ENCODE results near the gene SIRT7. TPM values are rescaled to one million over a fixed set of nuclear protein-coding genes. Genes with fewer than 3 reads are reported as not detected.

Gene SIRT7
- total and polyA plus RNA-seq, 11 donors: 3.6 to 13.2 (median 6.8) TPM

DNA sequence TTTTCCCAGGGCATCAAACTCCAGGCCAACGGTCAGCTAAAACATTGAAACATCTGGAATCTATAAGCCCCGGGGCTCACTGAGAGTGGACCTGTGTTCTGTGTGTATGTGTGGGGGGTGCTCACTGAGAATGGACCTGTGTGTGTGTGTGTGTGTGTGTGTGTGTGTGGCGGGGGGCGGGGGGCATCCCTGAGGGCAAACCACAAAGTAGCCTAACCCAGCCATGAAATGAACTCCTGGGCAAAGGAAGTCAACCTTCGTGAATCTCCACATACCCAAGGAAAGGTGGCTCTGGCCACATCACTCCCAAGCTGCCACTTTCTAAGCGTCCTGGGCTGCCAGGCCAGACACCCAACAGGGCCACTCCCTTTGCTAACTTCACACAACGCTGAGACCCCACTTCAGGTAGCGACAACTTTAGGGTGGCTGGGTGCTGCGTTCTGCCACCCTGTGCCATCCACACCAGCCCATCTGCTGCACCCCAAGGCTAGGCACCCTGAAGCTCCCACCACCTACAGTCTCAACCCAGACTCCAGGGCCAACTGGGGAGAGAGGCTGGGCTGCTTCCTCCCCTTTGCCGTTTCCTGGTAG is 8.0 kb upstream of the SIRT7 start:
- 46 to 69% (median 57%) methylated on average over 9 to 10 of the region's 10 CpGs for WGBS, 4 donors
- H3K4me1 ChIP-seq: peaks cover 21 to 69% (median 46%) of the 10 kb centered on the region in 12 donors
- TF ChIP-seq, protein P1, sequence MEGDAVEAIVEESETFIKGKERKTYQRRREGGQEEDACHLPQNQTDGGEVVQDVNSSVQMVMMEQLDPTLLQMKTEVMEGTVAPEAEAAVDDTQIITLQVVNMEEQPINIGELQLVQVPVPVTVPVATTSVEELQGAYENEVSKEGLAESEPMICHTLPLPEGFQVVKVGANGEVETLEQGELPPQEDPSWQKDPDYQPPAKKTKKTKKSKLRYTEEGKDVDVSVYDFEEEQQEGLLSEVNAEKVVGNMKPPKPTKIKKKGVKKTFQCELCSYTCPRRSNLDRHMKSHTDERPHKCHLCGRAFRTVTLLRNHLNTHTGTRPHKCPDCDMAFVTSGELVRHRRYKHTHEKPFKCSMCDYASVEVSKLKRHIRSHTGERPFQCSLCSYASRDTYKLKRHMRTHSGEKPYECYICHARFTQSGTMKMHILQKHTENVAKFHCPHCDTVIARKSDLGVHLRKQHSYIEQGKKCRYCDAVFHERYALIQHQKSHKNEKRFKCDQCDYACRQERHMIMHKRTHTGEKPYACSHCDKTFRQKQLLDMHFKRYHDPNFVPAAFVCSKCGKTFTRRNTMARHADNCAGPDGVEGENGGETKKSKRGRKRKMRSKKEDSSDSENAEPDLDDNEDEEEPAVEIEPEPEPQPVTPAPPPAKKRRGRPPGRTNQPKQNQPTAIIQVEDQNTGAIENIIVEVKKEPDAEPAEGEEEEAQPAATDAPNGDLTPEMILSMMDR (IDR thresholded peaks at IDR 0.05): no peak
- no peak for TF ChIP-seq POLR2A (IDR thresholded peaks at IDR 0.05)

DNA sequence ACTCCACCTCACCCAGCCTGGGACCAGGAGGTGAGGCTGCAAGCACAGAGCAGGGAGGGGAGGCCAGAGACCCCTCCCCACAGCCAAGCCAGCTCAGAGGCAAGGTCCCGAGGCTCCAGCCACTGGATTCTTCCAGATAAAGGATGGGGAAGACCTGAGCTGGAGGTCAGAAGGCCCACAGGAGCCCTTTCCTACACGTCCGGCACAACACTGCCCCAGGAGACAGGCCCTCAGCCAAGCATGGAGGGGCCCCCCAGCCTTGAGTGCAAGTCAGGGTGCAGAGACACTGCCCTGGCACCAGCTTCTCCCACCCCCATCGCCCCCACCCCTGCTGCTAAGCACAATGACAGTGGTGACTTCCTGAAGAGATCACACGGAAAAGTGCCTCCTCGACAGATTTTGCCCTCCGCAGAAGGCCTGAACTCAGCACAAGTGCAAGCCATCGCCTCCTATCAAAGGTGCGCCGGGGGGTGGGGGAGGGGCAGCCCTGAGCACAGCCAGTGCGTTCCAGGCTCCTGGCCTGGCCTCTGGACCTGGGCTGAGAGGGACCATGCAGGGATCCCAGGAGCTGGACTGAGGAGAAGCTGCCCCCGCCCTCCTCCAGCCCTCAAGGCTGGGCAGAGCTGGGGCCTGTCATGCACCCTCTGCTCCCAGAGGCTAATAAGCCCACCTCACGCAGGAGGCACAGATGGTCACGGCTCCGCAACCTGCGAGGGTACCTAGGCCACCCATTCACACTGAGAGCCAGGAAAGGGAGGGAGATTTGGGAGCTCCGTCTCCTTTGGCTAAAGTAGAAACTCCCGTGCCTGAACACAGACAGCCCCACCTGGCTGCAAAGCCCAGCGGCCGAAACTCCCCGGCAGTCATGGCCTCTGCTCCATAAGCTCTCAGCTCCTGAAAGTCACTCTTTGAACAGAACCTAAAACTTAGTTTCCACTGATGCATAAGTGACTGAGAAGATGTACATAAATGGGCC is 6.9 kb upstream of the SIRT7 start:
- DNase-seq (no peak), ATAC-seq (no peak)
- peaks cover 21 to 79% (median 49%) of the 10 kb centered on the region in 12 donors for H3K4me1 ChIP-seq
- peaks cover 0 to 11% (median 0%) of the 10 kb centered on the region in 9 donors for H3K27me3 ChIP-seq
- peaks cover 0 to 30% (median 21%) of the 10 kb centered on the region in 9 donors for H3K36me3 ChIP-seq
- peak overlapping the region in 7 of 12 donors; percentile 6 to 86 (median 33) for H3K27ac ChIP-seq
- intact Hi-C loops (cut with DNase I): loop anchor here in 2 of 10 donors (5.0 kb wide), 2 partner anchors 43 to 53 kb away; partner anchors contain the start of gene ARHGDIA (in 1 of the 2)
- 52 to 65% (median 62%) methylated on average over 18 to 21 of the region's 21 CpGs for WGBS, 4 donors
- TF ChIP-seq POLR2A (IDR thresholded peaks at IDR 0.05): no peak
- TF ChIP-seq, protein P1 (IDR thresholded peaks at IDR 0.05): no peak
- H3K4me3 ChIP-seq: peak overlapping the region in 4 of 12 donors; percentile 3 to 49 (median 12)
- no peaks in the 10 kb centered on the region for H3K9me3 ChIP-seq

More for the DNA sequence above, 8.0 kb upstream of the SIRT7 start:
- DNase-seq: no peak
- peak overlapping the region in 11 of 12 donors; percentile 86 to 99 (median 95) for H3K27ac ChIP-seq
- peaks cover 0 to 11% (median 0%) of the 10 kb centered on the region in 9 donors for H3K27me3 ChIP-seq
- H3K9me3 ChIP-seq: no peaks in the 10 kb centered on the region
- peaks cover 0 to 18% (median 13%) of the 10 kb centered on the region in 9 donors for H3K36me3 ChIP-seq
- no peak for ATAC-seq
- intact Hi-C loops (cut with DNase I): loop anchor here in 1 of 10 donors (5.0 kb wide), 1 partner anchor 54 kb away; the partner anchor contains the start of gene ARHGDIA
- H3K4me3 ChIP-seq: peak overlapping the region; percentile 84 to 98 (median 94)

DNA sequence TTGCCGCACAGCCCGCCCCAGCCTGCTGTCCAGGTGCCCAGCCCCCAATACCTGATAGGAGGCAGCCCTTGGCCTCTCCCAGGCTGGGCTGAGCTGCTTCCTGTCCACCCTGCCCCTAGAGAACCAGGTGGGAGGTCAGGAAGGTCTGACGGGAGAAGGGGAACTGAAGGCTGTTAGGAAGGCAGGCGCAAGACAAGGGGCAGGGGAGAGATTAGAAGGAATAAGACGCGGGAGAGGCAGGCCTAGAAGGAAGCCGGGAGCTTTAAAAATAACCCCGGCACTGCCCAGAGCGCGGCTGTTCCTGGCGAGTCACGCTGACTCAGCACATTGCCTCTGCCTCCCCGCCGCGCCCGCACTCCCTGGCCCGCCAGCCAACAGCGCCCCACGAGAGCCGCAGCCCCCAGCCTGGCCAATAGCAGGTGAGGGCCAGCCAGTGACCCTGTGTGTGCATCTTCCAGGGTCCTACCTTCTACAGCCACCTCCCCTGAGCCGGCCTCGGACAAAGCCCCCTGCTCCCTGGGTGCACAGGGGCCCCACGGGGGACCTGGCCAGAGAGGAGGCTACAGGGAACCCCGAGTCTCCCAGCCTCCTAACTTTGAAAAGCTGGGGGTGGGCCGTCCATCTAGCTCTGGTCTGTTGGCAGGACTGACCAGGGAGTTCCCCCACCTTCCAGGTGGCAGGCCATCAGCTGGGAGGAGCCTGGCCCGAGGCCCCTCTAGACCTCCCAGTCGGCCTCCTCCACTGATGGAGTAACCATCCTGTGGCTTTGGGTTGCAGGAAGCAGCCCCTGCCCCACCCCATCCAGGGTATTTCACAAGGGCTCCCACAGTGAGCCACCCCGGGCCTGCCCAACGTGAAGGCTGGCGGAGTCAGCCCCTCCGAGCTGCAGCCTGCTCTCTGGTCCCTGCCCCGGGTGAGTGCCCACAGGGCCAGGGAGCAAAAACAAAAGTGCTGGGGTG is 5.6 kb upstream of the SIRT7 start:
- H3K4me3 ChIP-seq: peak overlapping the region in 10 of 12 donors; percentile 8 to 49 (median 30)
- TF ChIP-seq, protein P1 (IDR thresholded peaks at IDR 0.05): no peak
- TF ChIP-seq POLR2A (IDR thresholded peaks at IDR 0.05): no peak
- H3K4me1 ChIP-seq: peaks cover 21 to 87% (median 48%) of the 10 kb centered on the region in 12 donors
- intact Hi-C loops (cut with DNase I): loop anchor here in 1 of 10 donors (5.0 kb wide), 1 partner anchor 41 kb away; no protein-coding TSS in a partner anchor
- 24 to 35% (median 26%) methylated on average over 17 to 32 of the region's 32 CpGs for WGBS, 4 donors
- peaks cover 0 to 39% (median 29%) of the 10 kb centered on the region in 9 donors for H3K36me3 ChIP-seq
- ATAC-seq (peak in 3 of 4 donors; percentile 12 to 51 (median 50)), DNase-seq (peak; percentile 67 to 86 (median 72))
- peak overlapping the region in 10 of 12 donors; percentile 19 to 86 (median 50) for H3K27ac ChIP-seq
- H3K27me3 ChIP-seq: peaks cover 0 to 6% (median 0%) of the 10 kb centered on the region in 9 donors
- H3K9me3 ChIP-seq: no peaks in the 10 kb centered on the region

Data from heart left ventricle (tissue), 16 donors.